Measurements from ENCODE around the gene WDFY3.

WDFY3 gene

GRCh38 chr4:84661191-84661939 lies 305.1 kb downstream of the WDFY3 start:
- DNase-seq, result no peak

DNA sequence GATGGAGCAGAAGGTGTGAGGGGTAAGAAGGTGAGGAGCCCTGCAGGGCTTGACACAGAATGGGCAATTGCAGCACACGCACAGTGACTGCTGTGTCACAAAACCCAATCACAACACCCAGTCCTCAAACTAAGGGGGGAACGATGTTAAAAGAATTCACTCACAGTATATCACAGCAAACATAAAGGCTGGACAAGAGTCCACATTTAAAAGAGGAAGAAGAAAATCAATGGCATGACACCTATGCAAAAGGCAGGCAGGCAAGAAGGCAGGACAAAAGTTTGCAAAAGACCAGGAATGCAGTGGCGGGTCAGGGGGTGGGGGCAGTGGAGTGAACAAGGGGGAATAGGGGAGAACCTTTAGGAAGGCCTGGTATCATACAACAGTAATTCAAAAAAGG lies 305.9 kb downstream of the WDFY3 start:
- no peak for DNase-seq

- DNase-seq, result no peak
Observed at GRCh38 chr4:84652478-84652877, 314.0 kb downstream of the WDFY3 start.

- DNase-seq, result no peak
Observed at GRCh38 chr4:84651499-84651898, 315.0 kb downstream of the WDFY3 start.

DNA sequence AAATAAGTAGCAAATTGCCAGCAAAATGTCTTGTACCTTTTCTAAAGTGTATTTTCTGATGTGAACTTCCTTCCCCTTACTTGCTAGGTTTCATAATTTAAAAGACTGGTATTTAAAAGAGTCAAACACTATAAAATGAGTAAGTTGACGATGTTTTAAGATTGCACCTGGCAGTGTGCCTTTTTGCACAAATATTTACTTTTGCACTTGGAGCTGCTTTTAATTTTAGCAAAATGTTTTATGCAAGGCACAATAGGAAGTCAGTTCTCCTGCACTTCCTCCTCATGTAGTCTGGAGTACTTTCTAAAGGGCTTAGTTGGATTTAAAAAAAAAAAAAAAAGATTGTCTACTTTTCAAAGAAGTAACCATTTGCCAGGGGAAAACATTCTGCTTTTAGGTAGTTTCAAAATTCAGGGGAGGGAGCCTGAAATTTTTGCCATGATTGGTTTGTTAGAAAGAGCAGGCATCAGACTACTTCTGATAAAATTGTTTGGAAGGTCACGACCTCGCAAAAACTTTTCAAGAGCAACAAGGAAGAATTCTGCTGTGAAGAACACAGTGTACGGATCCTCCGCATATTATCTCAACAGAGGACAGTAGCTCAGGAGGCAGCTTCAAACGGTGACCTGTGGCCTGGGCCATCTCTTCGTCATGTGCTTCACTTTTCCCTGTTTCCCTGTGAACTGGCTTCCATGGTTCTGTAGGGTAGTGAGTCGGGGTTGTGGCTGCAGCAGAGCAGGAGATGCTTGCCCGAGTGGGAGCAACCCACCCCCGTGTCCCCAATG lies 317.4 kb downstream of the WDFY3 start:
- no peak for DNase-seq

DNA sequence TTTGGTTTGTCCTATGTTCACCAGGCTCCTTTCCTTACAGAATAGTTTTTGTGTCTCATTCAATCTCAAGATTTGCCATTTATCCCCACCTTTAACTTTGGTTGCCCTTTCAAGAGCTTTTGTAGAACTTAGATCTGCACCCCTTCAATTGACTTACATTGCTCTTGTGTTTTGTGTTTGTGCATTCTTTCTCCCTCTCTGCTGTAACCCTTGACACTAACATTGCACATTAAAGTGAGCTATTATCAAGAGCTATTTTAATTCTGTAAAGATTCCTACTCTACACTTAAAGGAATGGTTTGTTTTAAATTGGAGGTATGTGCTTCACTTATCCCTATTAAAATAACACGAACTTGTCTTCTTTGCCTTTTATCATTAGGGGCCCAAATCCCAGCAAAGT lies 318.3 kb downstream of the WDFY3 start:
- no peak for DNase-seq

GRCh38 chr4:84647312-84647884 lies 319.1 kb downstream of the WDFY3 start:
- DNase-seq, result no peak

DNA sequence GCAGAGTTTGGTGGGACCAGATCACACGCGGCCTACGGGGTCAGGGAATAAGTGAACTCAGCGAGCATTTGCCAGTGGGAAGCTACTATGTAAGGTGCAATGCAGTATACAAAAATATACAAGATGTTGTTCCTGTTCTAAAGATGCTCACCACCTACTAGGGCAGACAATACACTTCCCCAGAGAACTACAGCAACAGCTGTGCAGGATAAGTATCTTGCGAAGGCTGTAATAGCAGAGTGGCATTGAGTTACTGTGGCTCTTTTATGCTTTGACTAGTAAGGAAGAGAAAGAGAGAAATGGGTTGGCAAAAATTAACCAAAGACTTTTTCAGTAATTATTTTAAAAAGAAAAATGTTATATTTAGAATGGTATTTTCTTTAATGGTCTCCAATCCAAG lies 322.4 kb downstream of the WDFY3 start:
- no peak for DNase-seq

GRCh38 chr4:84639145-84639544 lies 327.3 kb downstream of the WDFY3 start:
- DNase-seq, result no peak

- DNase-seq, result no peak
Observed at GRCh38 chr4:84638092-84638491, 328.4 kb downstream of the WDFY3 start.

DNA sequence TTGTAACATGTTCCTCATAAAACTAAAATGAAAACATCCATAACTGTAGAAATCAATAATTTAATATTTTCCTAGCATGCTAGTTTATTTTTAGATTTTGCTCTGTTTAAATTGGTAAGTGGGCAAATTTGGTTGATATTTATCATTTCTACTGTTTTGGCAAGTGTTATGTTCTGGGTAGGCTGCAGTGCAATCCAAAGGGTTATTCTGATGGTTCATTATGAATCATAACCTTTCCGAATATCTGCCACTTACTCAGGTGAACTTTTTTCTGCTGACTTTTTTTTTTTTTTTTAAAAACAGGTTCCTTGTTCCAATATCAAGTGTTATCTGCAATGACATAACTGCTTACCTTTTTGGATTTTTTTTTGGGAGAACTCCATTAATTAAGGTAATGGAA lies 331.5 kb downstream of the WDFY3 start:
- DNase-seq, result no peak

- DNase-seq, result no peak
Observed at GRCh38 chr4:84632092-84632491, 334.4 kb downstream of the WDFY3 start.

DNA sequence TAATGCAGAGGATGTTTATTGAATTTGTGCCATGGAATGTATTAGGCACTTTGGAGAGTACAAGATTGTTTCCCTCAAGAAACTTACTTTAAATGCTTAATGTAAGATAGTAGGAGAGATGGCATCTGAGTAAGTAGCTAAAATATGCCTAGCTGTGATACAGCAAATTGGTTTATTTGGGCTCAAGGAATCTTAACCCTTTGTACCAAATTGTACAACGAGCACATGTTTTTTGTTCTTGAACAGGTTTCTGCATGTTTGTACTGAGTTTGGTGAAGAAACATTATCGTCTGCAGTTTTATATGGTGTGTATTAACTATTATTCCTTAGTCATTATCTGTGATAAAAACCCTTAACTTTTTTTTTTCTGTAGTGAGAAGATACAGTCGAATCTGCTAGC lies 334.9 kb downstream of the WDFY3 start:
- no peak for DNase-seq

GRCh38 chr4:84626673-84627072 lies 339.8 kb downstream of the WDFY3 start:
- DNase-seq, result no peak

DNA sequence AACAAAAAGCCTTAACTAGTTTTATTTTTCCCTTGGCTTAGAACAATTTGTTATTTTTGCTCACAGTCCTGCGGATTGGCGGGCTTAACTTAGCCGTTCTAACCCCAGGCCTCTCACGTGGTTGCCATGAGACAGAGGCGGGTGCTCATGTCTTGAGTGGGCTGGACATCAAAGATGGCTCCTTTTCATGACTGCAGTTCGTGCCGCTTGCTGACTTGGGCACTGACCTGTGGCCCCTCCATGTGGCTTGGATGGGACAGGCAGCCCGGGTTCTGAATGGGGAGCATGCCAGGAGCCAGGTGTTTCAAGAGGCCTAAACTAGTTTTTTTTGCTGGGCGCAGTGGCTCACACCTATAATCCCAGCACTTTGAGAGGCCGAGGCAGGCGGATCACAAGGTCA lies 342.8 kb downstream of the WDFY3 start:
- DNase-seq, result no peak

- DNase-seq, result no peak
Observed at GRCh38 chr4:84622959-84623358, 343.5 kb downstream of the WDFY3 start.
